Chondrocyte (in vitro differentiated cells): Measurements from ENCODE around the gene MRPS22. TPM values are rescaled to one million over a fixed set of nuclear protein-coding genes. Genes with fewer than 3 reads are reported as not detected.
A peak's percentile ranks its signal among the peaks of the same experiment; 100 is the strongest.

Experiments
- DNase-seq: peaks from one replicate; pipeline ENCODE4 v3.0.0; 2021; ENCODE audit warnings: mixed read lengths, low spot score
- H3K27ac Mint-ChIP-seq: one replicate; pipeline ENCODE4 v1.8.0; 2021; ENCODE audit warnings: mild to moderate bottlenecking, moderate library complexity, mixed read lengths; ENCODE audit not compliant: unreplicated experiment
- H3K27me3 Mint-ChIP-seq: 2 replicates; pipeline ENCODE4 v1.8.0; 2021; ENCODE audit warnings: low read depth, mixed read lengths
- H3K36me3 Mint-ChIP-seq: 2 replicates; pipeline ENCODE4 v1.8.0; 2021; ENCODE audit warnings: low read depth, mixed read lengths
- H3K4me1 Mint-ChIP-seq: 2 replicates; pipeline ENCODE4 v1.8.0; 2021; ENCODE audit warnings: low read depth, mild to moderate bottlenecking, mixed read lengths
- H3K4me3 Mint-ChIP-seq: one replicate; pipeline ENCODE4 v1.8.0; 2021; ENCODE audit warnings: mild to moderate bottlenecking, moderate library complexity, mixed read lengths; ENCODE audit not compliant: unreplicated experiment
- H3K9me3 Mint-ChIP-seq: 2 replicates; pipeline ENCODE4 v1.8.0; 2021; ENCODE audit warnings: low read depth, mixed read lengths
- CTCF ChIP-seq: fragments of 200-600 bp; sonication (generic); IDR thresholded peaks from 2 replicates; pipeline ENCODE4 v1.5.0; 2021; ENCODE audit warnings: antibody characterized with exemption, mild to moderate bottlenecking, moderate library complexity
- total RNA-seq: library from RNA; stranded (reverse); gene quantifications from 3 replicates; pipeline ENCODE4 v1.2.1, GENCODE V29; 2021

MRPS22 gene
- total RNA-seq, 1 donor from 2014 or later: 29.5 TPM

GRCh38 chr3:139307601-139308555 is 35.9 kb upstream of the MRPS22 start:
- Mint-ChIP-seq H3K27me3 (no peaks in the 10 kb centered on the region), H3K36me3 (no peaks in the 10 kb centered on the region), H3K4me1 (peaks cover 21% of the 10 kb centered on the region), H3K9me3 (no peaks in the 10 kb centered on the region), H3K27ac (no peak overlapping the region), H3K4me3 (no peak overlapping the region)
- DNase-seq: no peak
- TF ChIP-seq CTCF: no peak

DNA sequence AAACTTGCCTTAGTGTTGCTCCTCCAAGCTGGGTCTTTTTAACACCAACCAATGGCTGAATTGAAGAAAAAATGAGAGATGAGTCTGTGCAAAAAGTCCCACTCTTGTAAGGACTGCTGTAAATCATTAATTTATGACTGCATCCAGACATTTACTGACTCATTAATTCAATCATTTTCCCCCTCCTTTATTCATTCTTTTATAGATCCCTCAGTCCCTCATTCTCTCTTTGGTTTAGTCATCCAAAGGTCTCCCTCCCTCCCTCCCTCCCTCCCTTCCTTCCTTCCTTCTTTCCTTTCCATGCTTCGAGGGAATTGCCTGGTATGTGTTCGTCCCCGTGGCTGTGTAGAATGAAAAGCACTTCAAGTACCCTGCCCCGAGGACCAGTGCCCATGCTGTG is 35.3 kb upstream of the MRPS22 start:
- no peak for TF ChIP-seq CTCF

DNA sequence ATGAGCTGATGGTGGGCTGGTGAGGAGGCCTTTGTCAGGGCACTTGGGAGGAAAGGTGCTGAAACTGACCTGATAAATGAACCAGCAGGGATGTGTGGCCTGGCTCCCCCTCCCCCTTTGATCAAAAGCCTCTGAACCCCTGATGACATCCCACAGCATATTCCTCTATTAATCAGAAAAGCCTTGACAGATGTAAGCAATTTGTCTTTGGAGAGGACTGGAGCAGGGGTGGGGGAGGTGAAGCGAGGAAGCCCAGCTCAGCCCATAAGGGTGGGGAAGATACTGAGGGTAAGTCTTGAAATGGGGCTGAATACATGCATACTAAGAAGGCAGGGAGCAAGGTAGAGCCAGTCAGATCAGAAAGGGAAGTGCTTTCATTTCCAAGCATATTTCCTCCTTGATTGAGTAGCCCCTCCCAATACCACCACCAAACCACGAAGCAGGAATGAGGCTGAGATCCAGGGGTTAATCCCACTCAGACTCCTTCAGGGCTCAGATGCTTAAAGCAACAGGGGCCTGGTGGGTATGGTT is 34.7 kb upstream of the MRPS22 start:
- peak; percentile 22 for DNase-seq
- no peaks in the 10 kb centered on the region for H3K36me3 Mint-ChIP-seq
- H3K27me3 Mint-ChIP-seq: peaks cover 4% of the 10 kb centered on the region
- peaks cover 17% of the 10 kb centered on the region for H3K4me1 Mint-ChIP-seq
- peak overlapping the region; percentile 77 for H3K27ac Mint-ChIP-seq
- no peaks in the 10 kb centered on the region for H3K9me3 Mint-ChIP-seq
- no peak overlapping the region for H3K4me3 Mint-ChIP-seq
- TF ChIP-seq CTCF: no peak

More for the DNA sequence above, 35.3 kb upstream of the MRPS22 start:
- Mint-ChIP-seq H3K27me3 (peaks cover 2% of the 10 kb centered on the region), H3K36me3 (no peaks in the 10 kb centered on the region), H3K27ac (peak overlapping the region; percentile 77), H3K4me1 (peaks cover 17% of the 10 kb centered on the region), H3K4me3 (no peak overlapping the region), H3K9me3 (no peaks in the 10 kb centered on the region)
- DNase-seq: no peak

DNA sequence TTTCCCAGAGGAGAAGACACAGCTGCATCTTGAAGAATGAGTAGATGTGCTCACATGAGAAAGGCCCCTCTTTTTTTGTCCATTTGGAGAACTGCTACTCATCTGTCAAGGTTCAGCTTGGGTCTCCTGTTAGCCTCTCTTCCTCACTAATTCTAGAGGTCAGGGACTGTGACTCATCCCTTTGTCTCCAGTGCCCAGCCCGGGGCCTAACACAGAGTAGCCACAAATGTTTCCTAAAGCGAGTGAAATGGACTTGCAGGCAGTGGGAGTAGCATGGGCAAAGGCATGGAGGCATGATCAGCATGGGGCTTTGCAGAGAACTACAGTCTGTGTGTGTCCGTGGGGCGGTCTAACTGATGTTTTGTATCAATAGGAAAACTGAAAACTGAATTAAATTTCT is 33.9 kb upstream of the MRPS22 start:
- no peak for TF ChIP-seq CTCF
- H3K4me3 Mint-ChIP-seq: no peak overlapping the region
- peaks cover 10% of the 10 kb centered on the region for H3K27me3 Mint-ChIP-seq
- H3K4me1 Mint-ChIP-seq: peaks cover 17% of the 10 kb centered on the region
- H3K27ac Mint-ChIP-seq: no peak overlapping the region
- H3K9me3 Mint-ChIP-seq: no peaks in the 10 kb centered on the region
- DNase-seq: no peak
- no peaks in the 10 kb centered on the region for H3K36me3 Mint-ChIP-seq

- no peak for TF ChIP-seq CTCF
- no peaks in the 10 kb centered on the region for H3K36me3 Mint-ChIP-seq
- no peak for DNase-seq
- H3K4me3 Mint-ChIP-seq: no peak overlapping the region
- H3K9me3 Mint-ChIP-seq: no peaks in the 10 kb centered on the region
- H3K27ac Mint-ChIP-seq: peak overlapping the region; percentile 72
- H3K4me1 Mint-ChIP-seq: peaks cover 17% of the 10 kb centered on the region
- peaks cover 12% of the 10 kb centered on the region for H3K27me3 Mint-ChIP-seq
These were observed 33.3 kb upstream of the MRPS22 start for GRCh38 chr3:139310474-139310933.
